HepG2 (cell line): ENCODE results near the gene ELL. TPM values are rescaled to one million over a fixed set of nuclear protein-coding genes. Genes with fewer than 3 reads are reported as not detected.

Source experiments
- ATAC-seq: fragments of 200-7000 bp; cut with Tn5 transposase; 3 replicates; pipeline ENCODE4 v1.9.1; 2020; ENCODE audit warnings: mild to moderate bottlenecking, moderate library complexity
- BruUV-seq: library from RNA; stranded (reverse); fragments of 400-500 nt; replicated peaks from 2 replicates; lab custom pipeline; 2021; lab: Mats Ljungman, UMichigan
- CTCF ChIA-PET: fragments of 300-600 bp; formaldehyde crosslinking; extraction: SDS; loops from one replicate; lab custom pipeline; 2021; ENCODE audit warnings: low total read pairs, inconsistent platforms, low intra/inter-chr PET ratio; lab: Yijun Ruan, JAX
- POLR2A ChIA-PET: fragments of 350-600 bp; sonication (Branson Sonifier 250); formaldehyde crosslinking; loops from one replicate; lab custom pipeline; 2020; ENCODE audit warnings: antibody characterized with exemption, inconsistent platforms; lab: Yijun Ruan, JAX
- DNase-seq: peaks from one replicate; pipeline ENCODE4 v3.0.0-alpha.2; 2015; ENCODE audit warnings: low spot score
- FAIRE-seq: peaks from 3 replicates; lab custom pipeline; 2011; peaks lifted over from hg19 to GRCh38; lab: Jason Lieb, UNC
- H2AFZ ChIP-seq: one replicate; pipeline ENCODE4 v1.6.1; 2011; ENCODE audit warnings: low read length, inconsistent platforms
- H3K27ac ChIP-seq: fragments of 300-600 bp; 3 replicates; pipeline ENCODE4 v1.8.0; 2011; ENCODE audit warnings: mixed run types, mild to moderate bottlenecking, mixed read lengths, low read length, inconsistent platforms; ENCODE audit not compliant: insufficient read depth; ENCODE audit errors: extremely low read length
- H3K27me3 ChIP-seq, 2 experiments: fragments of 200-600 bp in 1 of 2; 2 replicates in 1 of 2; 3 replicates in 1 of 2; pipeline versions ENCODE4 v1.6.0 to v1.8.0; 2011; ENCODE audit warnings: low read length in 2 of 2, mild to moderate bottlenecking in 2 of 2, moderate library complexity in 2 of 2, inconsistent platforms in 1 of 2; ENCODE audit not compliant: insufficient read depth in 2 of 2, control insufficient read depth in 1 of 2
- H3K36me3 ChIP-seq, 2 experiments: fragments of 200-600 bp in 1 of 2; replicated peaks in 1 of 2; 2 replicates in 1 of 2; 3 replicates in 1 of 2; pipeline versions ENCODE4 v1.5.1 to v1.8.0; 2011; ENCODE audit warnings: low read length in 2 of 2, inconsistent platforms in 1 of 2; ENCODE audit not compliant: insufficient read depth in 2 of 2, control insufficient read depth in 1 of 2
- H3K4me1 ChIP-seq: 2 replicates; pipeline ENCODE4 v1.5.1; 2012; ENCODE audit warnings: low read length, inconsistent platforms; ENCODE audit not compliant: insufficient read depth
- H3K4me2 ChIP-seq: 2 replicates; pipeline ENCODE4 v1.6.0; 2011; ENCODE audit warnings: low read depth, low read length, inconsistent platforms
- H3K4me3 ChIP-seq, 3 experiments: fragments of 200-600 bp in 1 of 3; sonication (generic), shearing (Covaris generic) in 1 of 3; replicated peaks in 1 of 3; 2 replicates each; pipeline ENCODE4 v1.5.1; 2011 to 2016; ENCODE audit warnings: low read length in 3 of 3, inconsistent platforms in 2 of 3, low read depth in 2 of 3, mild to moderate bottlenecking in 2 of 3, control low read depth in 1 of 3, mixed read lengths in 1 of 3; ENCODE audit not compliant: insufficient read depth in 1 of 3
- H3K79me2 ChIP-seq: one replicate; pipeline ENCODE4 v1.6.1; 2011; ENCODE audit warnings: low read length, inconsistent platforms; ENCODE audit not compliant: insufficient read depth
- H3K9ac ChIP-seq: 2 replicates; pipeline ENCODE4 v1.6.0; 2011; ENCODE audit warnings: mild to moderate bottlenecking, low read depth, low read length, inconsistent platforms; ENCODE audit not compliant: insufficient read depth
- H3K9me3 ChIP-seq: 2 replicates; pipeline ENCODE4 v1.5.1; 2012; ENCODE audit warnings: mild to moderate bottlenecking, low read length
- H4K20me1 ChIP-seq: 2 replicates; pipeline ENCODE4 v1.6.0; 2011; ENCODE audit warnings: inconsistent platforms, mild to moderate bottlenecking, low read length, moderate library complexity; ENCODE audit not compliant: insufficient read depth
- BATF2 ChIP-seq: sonication (generic); formaldehyde crosslinking; IDR thresholded peaks from 2 replicates; pipeline ENCODE4 v1.8.0; 2022; ENCODE audit warnings: mild to moderate bottlenecking, missing genetic modification reagents, moderate library complexity
- E2F1 ChIP-seq: sonication (generic); formaldehyde crosslinking; IDR thresholded peaks from 2 replicates; pipeline ENCODE4 v1.5.0; 2020; ENCODE audit warnings: missing genetic modification reagents
- HMG20A ChIP-seq: IDR thresholded peaks from 2 replicates; pipeline ENCODE4 v1.6.1; 2016; ENCODE audit warnings: borderline replicate concordance
- NFKB2 ChIP-seq: sonication (generic); formaldehyde crosslinking; IDR thresholded peaks from 2 replicates; pipeline ENCODE4 v1.4.0; 2020; ENCODE audit warnings: missing genetic modification reagents, borderline replicate concordance
- RELA ChIP-seq: sonication (generic); formaldehyde crosslinking; IDR thresholded peaks from 2 replicates; pipeline ENCODE4 v1.4.0; 2020; ENCODE audit warnings: missing genetic modification reagents
- SRY ChIP-seq: sonication (generic); formaldehyde crosslinking; IDR thresholded peaks from 2 replicates; pipeline ENCODE4 v1.8.0; 2022; ENCODE audit warnings: mild to moderate bottlenecking, missing genetic modification reagents
- ZBTB20 ChIP-seq: sonication (generic); formaldehyde crosslinking; IDR thresholded peaks from 2 replicates; pipeline ENCODE4 v1.8.1; 2023; ENCODE audit warnings: missing genetic modification reagents, low read depth, mild to moderate bottlenecking, borderline replicate concordance
- ZNF280B ChIP-seq: sonication (generic); formaldehyde crosslinking; IDR thresholded peaks from 2 replicates; pipeline ENCODE4 v1.5.0; 2020; ENCODE audit warnings: missing genetic modification reagents, mild to moderate bottlenecking, borderline replicate concordance
- ZNF484 ChIP-seq: sonication (generic); formaldehyde crosslinking; IDR thresholded peaks from 2 replicates; pipeline ENCODE4 v1.5.1; 2020; ENCODE audit warnings: mild to moderate bottlenecking, low read depth, missing genetic modification reagents, borderline replicate concordance
- ZNF646 ChIP-seq: sonication (generic); formaldehyde crosslinking; IDR thresholded peaks from 2 replicates; pipeline ENCODE4 v1.9.0; 2021; ENCODE audit warnings: mild to moderate bottlenecking, missing genetic modification reagents
- WGBS: methylation state at CpG from one replicate; pipeline ENCODE4 v1.1.6; 2017; ENCODE audit warnings: low lambda C conversion rate; 5-methylcytosine and 5-hydroxymethylcytosine counted together
- in situ Hi-C: cut with HindIII; loops from 2 replicates; pipeline ENCODE4 v1.10.0; 2017; ENCODE audit warnings: low pct_unique_long_range_greater_than_20kb; ENCODE audit not compliant: extremely low pct_ligation_motif_present
- intact Hi-C: fragments of 100-400 bp; cut with micrococcal nuclease; formaldehyde crosslinking; loops from one replicate; pipeline ENCODE4 v1.10.0; 2022; ENCODE audit not compliant: unreplicated experiment
- polyA plus RNA-seq, 8 experiments: library from polyadenylated mRNA; depleted of rRNA in 3 of 8; stranded (reverse) in 7 of 8; unstranded in 1 of 8; fragments of >200 nt; fragmentation: Illumina TruSeq in 4 of 8; extraction: Trizol in 4 of 8; gene quantifications; 2 replicates each; pipeline versions ENCODE4 v1.2.1 to v1.2.3, GENCODE V29; 2011 to 2016; ENCODE audit warnings: low read depth in 4 of 8, missing spikeins in 1 of 8, mixed read lengths in 1 of 8; ENCODE audit not compliant: insufficient read depth in 1 of 8
- total RNA-seq, 5 experiments: library from RNA; depleted of rRNA; stranded (reverse); fragments of >200 nt; fragmentation: Illumina TruSeq; extraction: Trizol; gene quantifications; 2 replicates each; pipeline ENCODE4 v1.2.3, GENCODE V29; 2016; ENCODE audit warnings: low read depth in 1 of 5

Gene ELL
- total and polyA plus RNA-seq, 2 of the 13 experiments (the other 11 are each of a cell fraction or from before 2014, with no cell fraction given) = 3.7 to 5.4 TPM

- no peak for TF ChIP-seq SRY
These were observed 53.9 kb downstream of the ELL start (continued) for GRCh38 chr19:18467978-18468377.

- in situ Hi-C loops = no loop called here
- no peak overlapping the region for H3K27ac ChIP-seq
- peaks cover 64% of the 10 kb centered on the region for H3K4me1 ChIP-seq
- H4K20me1 ChIP-seq = peaks cover 27% of the 10 kb centered on the region; the same call in 1 of the 2 replicates
- BruUV-seq = no TSS peak
- intact Hi-C loops = loop anchor here (5.0 kb wide), 2 partner anchors 41 to 211 kb away; no protein-coding TSS in a partner anchor
- no peaks in the 10 kb centered on the region for H3K9me3 ChIP-seq
- ChIA-PET POLR2A (interaction anchor here (1.0 kb wide), 1 partner anchor 122 kb away, joined by 4 read pairs; no protein-coding TSS in a partner anchor), CTCF (no interaction called here)
- ATAC-seq (no peak), FAIRE-seq (no peak), DNase-seq (no peak)
- H3K9ac ChIP-seq = no peak overlapping the region
- H3K36me3 ChIP-seq = peaks cover 9 to 28% of the 10 kb centered on the region in 2 experiments; a peak in 4 of 5 replicates
- no peak overlapping the region for H2AFZ ChIP-seq
- no peaks in the 10 kb centered on the region for H3K27me3 ChIP-seq
- peaks cover 16% of the 10 kb centered on the region for H3K79me2 ChIP-seq
- H3K4me2 ChIP-seq = no peak overlapping the region
- WGBS = 95% methylated on average over 5 of the region's 11 CpGs
- no peak overlapping the region for H3K4me3 ChIP-seq
- TF ChIP-seq ZBTB20 (CRISPR knock-in tag) (no peak), BATF2 (no peak), ZNF484 (CRISPR knock-in tag) (no peak), RELA (CRISPR knock-in tag) (no peak), HMG20A (CRISPR knock-in tag) (no peak), ZNF280B (CRISPR knock-in tag) (no peak), ZNF646 (no peak), NFKB2 (CRISPR knock-in tag) (no peak), E2F1 (CRISPR knock-in tag) (no peak)
These were observed 55.5 kb downstream of the ELL start for GRCh38 chr19:18466354-18466753.
